ENCODE measurements around the gene ALKBH5.

ALKBH5 gene

GRCh38 chr17:18172531-18173278, 10.9 kb upstream of the ALKBH5 start:
- H3K9me3 ChIP-seq (ENCODE audit: control insufficient read depth, low read length): no peaks in the 10 kb centered on the region
- no peak overlapping the region for H3K27ac ChIP-seq (ENCODE audit: insufficient read depth, low read depth, low read length, poor library complexity, severe bottlenecking)
- H3K4me1 ChIP-seq (ENCODE audit: control insufficient read depth, insufficient read depth, low read length): peaks cover 14% of the 10 kb centered on the region
- H3K27me3 ChIP-seq (ENCODE audit: control insufficient read depth, insufficient read depth, low read length, poor library complexity, severe bottlenecking): no peaks in the 10 kb centered on the region
- no peaks in the 10 kb centered on the region for H3K36me3 ChIP-seq (ENCODE audit: control insufficient read depth, insufficient read depth, low read length)
- no peak overlapping the region for H3K4me3 ChIP-seq (ENCODE audit: insufficient read depth, low read depth, low read length)
- 83% methylated on average over 3 of the region's 3 CpGs for WGBS, 2 experiments

- Histone ChIP-seq H3K36me3 (ENCODE audit: control insufficient read depth, insufficient read depth, low read length) (no peaks in the 10 kb centered on the region), H3K4me1 (ENCODE audit: control insufficient read depth, insufficient read depth, low read length) (peaks cover 14% of the 10 kb centered on the region), H3K27ac (ENCODE audit: insufficient read depth, low read depth, low read length, poor library complexity, severe bottlenecking) (no peak overlapping the region), H3K4me3 (ENCODE audit: insufficient read depth, low read depth, low read length) (no peak overlapping the region), H3K27me3 (ENCODE audit: control insufficient read depth, insufficient read depth, low read length, poor library complexity, severe bottlenecking) (no peaks in the 10 kb centered on the region), H3K9me3 (ENCODE audit: control insufficient read depth, low read length) (no peaks in the 10 kb centered on the region)
- WGBS, 2 experiments: 94 to 96% methylated on average over 14 of the region's 14 CpGs
These were observed 9.9 kb upstream of the ALKBH5 start for GRCh38 chr17:18173740-18174139.

- Histone ChIP-seq H3K9me3 (ENCODE audit: control insufficient read depth, low read length) (no peaks in the 10 kb centered on the region), H3K4me3 (ENCODE audit: insufficient read depth, low read depth, low read length) (no peak overlapping the region), H3K27ac (ENCODE audit: insufficient read depth, low read depth, low read length, poor library complexity, severe bottlenecking) (no peak overlapping the region), H3K27me3 (ENCODE audit: control insufficient read depth, insufficient read depth, low read length, poor library complexity, severe bottlenecking) (no peaks in the 10 kb centered on the region), H3K36me3 (ENCODE audit: control insufficient read depth, insufficient read depth, low read length) (no peaks in the 10 kb centered on the region), H3K4me1 (ENCODE audit: control insufficient read depth, insufficient read depth, low read length) (peaks cover 18% of the 10 kb centered on the region)
- WGBS, 2 experiments: 86 to 89% methylated on average over 7 of the region's 7 CpGs
These were observed 7.5 kb upstream of the ALKBH5 start for GRCh38 chr17:18176176-18176575.

- H3K36me3 ChIP-seq (ENCODE audit: control insufficient read depth, insufficient read depth, low read length): no peaks in the 10 kb centered on the region
- no peaks in the 10 kb centered on the region for H3K27me3 ChIP-seq (ENCODE audit: control insufficient read depth, insufficient read depth, low read length, poor library complexity, severe bottlenecking)
- no peak overlapping the region for H3K4me3 ChIP-seq (ENCODE audit: insufficient read depth, low read depth, low read length)
- no peak overlapping the region for H3K27ac ChIP-seq (ENCODE audit: insufficient read depth, low read depth, low read length, poor library complexity, severe bottlenecking)
- no peaks in the 10 kb centered on the region for H3K9me3 ChIP-seq (ENCODE audit: control insufficient read depth, low read length)
- H3K4me1 ChIP-seq (ENCODE audit: control insufficient read depth, insufficient read depth, low read length): peaks cover 21% of the 10 kb centered on the region
These were observed 6.5 kb upstream of the ALKBH5 start for GRCh38 chr17:18177133-18177532.

- Histone ChIP-seq H3K9me3 (ENCODE audit: control insufficient read depth, low read length) (no peaks in the 10 kb centered on the region), H3K4me1 (ENCODE audit: control insufficient read depth, insufficient read depth, low read length) (peaks cover 24% of the 10 kb centered on the region), H3K4me3 (ENCODE audit: insufficient read depth, low read depth, low read length) (no peak overlapping the region), H3K27me3 (ENCODE audit: control insufficient read depth, insufficient read depth, low read length, poor library complexity, severe bottlenecking) (no peaks in the 10 kb centered on the region), H3K36me3 (ENCODE audit: control insufficient read depth, insufficient read depth, low read length) (no peaks in the 10 kb centered on the region), H3K27ac (ENCODE audit: insufficient read depth, low read depth, low read length, poor library complexity, severe bottlenecking) (no peak overlapping the region)
- 86 to 87% methylated on average over 8 of the region's 8 CpGs for WGBS, 2 experiments
These were observed 5.9 kb upstream of the ALKBH5 start for GRCh38 chr17:18177722-18178121.

- H3K27ac ChIP-seq (ENCODE audit: insufficient read depth, low read depth, low read length, poor library complexity, severe bottlenecking): no peak overlapping the region
- no peaks in the 10 kb centered on the region for H3K27me3 ChIP-seq (ENCODE audit: control insufficient read depth, insufficient read depth, low read length, poor library complexity, severe bottlenecking)
- peaks cover 24% of the 10 kb centered on the region for H3K4me1 ChIP-seq (ENCODE audit: control insufficient read depth, insufficient read depth, low read length)
- no peak overlapping the region for H3K4me3 ChIP-seq (ENCODE audit: insufficient read depth, low read depth, low read length)
- no peaks in the 10 kb centered on the region for H3K9me3 ChIP-seq (ENCODE audit: control insufficient read depth, low read length)
- 88 to 89% methylated on average over 1 of the region's 1 CpG for WGBS, 2 experiments
- no peaks in the 10 kb centered on the region for H3K36me3 ChIP-seq (ENCODE audit: control insufficient read depth, insufficient read depth, low read length)
These were observed 4.4 kb upstream of the ALKBH5 start for GRCh38 chr17:18179196-18179595.

- H3K9me3 ChIP-seq (ENCODE audit: control insufficient read depth, low read length): no peaks in the 10 kb centered on the region
- H3K27ac ChIP-seq (ENCODE audit: insufficient read depth, low read depth, low read length, poor library complexity, severe bottlenecking): no peak overlapping the region
- H3K4me1 ChIP-seq (ENCODE audit: control insufficient read depth, insufficient read depth, low read length): peaks cover 24% of the 10 kb centered on the region
- 94 to 97% methylated on average over 7 of the region's 7 CpGs for WGBS, 2 experiments
- no peaks in the 10 kb centered on the region for H3K27me3 ChIP-seq (ENCODE audit: control insufficient read depth, insufficient read depth, low read length, poor library complexity, severe bottlenecking)
- H3K36me3 ChIP-seq (ENCODE audit: control insufficient read depth, insufficient read depth, low read length): no peaks in the 10 kb centered on the region
- no peak overlapping the region for H3K4me3 ChIP-seq (ENCODE audit: insufficient read depth, low read depth, low read length)
These were observed 3.8 kb upstream of the ALKBH5 start for GRCh38 chr17:18179804-18180203.

- no peaks in the 10 kb centered on the region for H3K36me3 ChIP-seq (ENCODE audit: control insufficient read depth, insufficient read depth, low read length)
- no peaks in the 10 kb centered on the region for H3K27me3 ChIP-seq (ENCODE audit: control insufficient read depth, insufficient read depth, low read length, poor library complexity, severe bottlenecking)
- H3K27ac ChIP-seq (ENCODE audit: insufficient read depth, low read depth, low read length, poor library complexity, severe bottlenecking): no peak overlapping the region
- H3K4me3 ChIP-seq (ENCODE audit: insufficient read depth, low read depth, low read length): no peak overlapping the region
- H3K9me3 ChIP-seq (ENCODE audit: control insufficient read depth, low read length): no peaks in the 10 kb centered on the region
- 94 to 95% methylated on average over 5 of the region's 5 CpGs for WGBS, 2 experiments
- peaks cover 22% of the 10 kb centered on the region for H3K4me1 ChIP-seq (ENCODE audit: control insufficient read depth, insufficient read depth, low read length)
These were observed 2.3 kb upstream of the ALKBH5 start for GRCh38 chr17:18181358-18181757.

GRCh38 chr17:18182110-18182977, 1.3 kb upstream of the ALKBH5 start:
- Histone ChIP-seq H3K27me3 (ENCODE audit: control insufficient read depth, insufficient read depth, low read length, poor library complexity, severe bottlenecking) (no peaks in the 10 kb centered on the region), H3K36me3 (ENCODE audit: control insufficient read depth, insufficient read depth, low read length) (no peaks in the 10 kb centered on the region), H3K4me3 (ENCODE audit: insufficient read depth, low read depth, low read length) (peak overlapping the region; percentile 91), H3K9me3 (ENCODE audit: control insufficient read depth, low read length) (no peaks in the 10 kb centered on the region), H3K4me1 (ENCODE audit: control insufficient read depth, insufficient read depth, low read length) (peaks cover 25% of the 10 kb centered on the region), H3K27ac (ENCODE audit: insufficient read depth, low read depth, low read length, poor library complexity, severe bottlenecking) (peak overlapping the region; percentile 97)
- 48 to 51% methylated on average over 28 of the region's 28 CpGs for WGBS, 2 experiments

GRCh38 chr17:18182978-18183333, 672 bp upstream of the ALKBH5 start:
- Histone ChIP-seq H3K9me3 (ENCODE audit: control insufficient read depth, low read length) (no peaks in the 10 kb centered on the region), H3K4me3 (ENCODE audit: insufficient read depth, low read depth, low read length) (peak overlapping the region; percentile 91), H3K27me3 (ENCODE audit: control insufficient read depth, insufficient read depth, low read length, poor library complexity, severe bottlenecking) (no peaks in the 10 kb centered on the region), H3K27ac (ENCODE audit: insufficient read depth, low read depth, low read length, poor library complexity, severe bottlenecking) (peak overlapping the region; percentile 97), H3K36me3 (ENCODE audit: control insufficient read depth, insufficient read depth, low read length) (peaks cover 4% of the 10 kb centered on the region), H3K4me1 (ENCODE audit: control insufficient read depth, insufficient read depth, low read length) (peaks cover 22% of the 10 kb centered on the region)
- 0% methylated on average over 33 of the region's 33 CpGs for WGBS, 2 experiments
